Stimulated activated CD8-positive, alpha-beta memory T cell treated with anti-CD3 and anti-CD28 coated beads, Interleukin-15, amount 100 ng/mL, for 48 hours (primary cell): ENCODE data around the gene KCTD2.

Source experiments
- DNase-seq, 2 donors: peaks; one replicate each; pipeline ENCODE4 v3.0.0-alpha.2; 2020; ENCODE audit warnings: low read depth in 2 of 2

The KCTD2 gene

DNA sequence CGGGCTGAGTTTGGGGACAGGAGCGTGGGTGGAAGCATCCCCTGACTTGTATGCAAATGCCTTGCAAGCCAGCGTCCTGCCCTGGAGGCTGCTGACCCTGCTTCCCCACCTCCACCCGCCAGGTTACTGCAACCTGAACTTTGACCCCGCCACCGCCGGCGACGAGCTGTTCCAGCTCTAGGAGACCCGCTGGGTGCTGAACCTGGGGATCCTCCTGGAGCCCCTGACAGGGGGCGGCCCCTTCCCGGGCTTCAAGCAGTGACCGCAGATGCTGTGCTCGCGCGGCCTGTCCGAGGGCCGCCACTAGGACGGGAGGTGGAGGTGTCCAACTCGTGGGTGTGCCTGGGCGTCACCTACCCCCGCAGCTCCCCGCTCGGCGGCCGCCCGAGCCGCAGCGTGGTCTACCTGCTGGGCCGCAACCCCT is 30.1 kb downstream of the KCTD2 start:
- no peak for DNase-seq

- peak in 1 of 2 donors; percentile 47 for DNase-seq
Measured at GRCh38 chr17:75077496-75078283, 30.7 kb downstream of the KCTD2 start.

GRCh38 chr17:75078284-75079022 is 31.4 kb downstream of the KCTD2 start:
- no peak for DNase-seq

DNA sequence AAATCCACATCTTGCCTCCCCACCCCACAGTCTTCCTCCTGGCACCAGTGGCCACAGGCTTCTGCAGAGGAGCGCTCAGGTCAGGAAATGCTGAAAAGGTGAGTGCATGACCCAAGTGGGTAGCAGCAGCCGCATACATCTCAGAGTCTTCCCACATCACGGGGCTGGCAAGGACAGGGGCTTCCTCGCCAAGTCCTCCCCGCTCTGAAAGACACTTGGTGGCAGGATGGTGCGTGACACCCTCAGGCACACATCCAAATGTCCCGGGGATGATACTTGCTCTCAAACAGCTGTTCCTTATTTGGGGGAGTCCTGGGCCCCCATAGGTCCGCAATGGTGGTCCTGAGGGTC is 32.0 kb downstream of the KCTD2 start:
- no peak for DNase-seq

DNA sequence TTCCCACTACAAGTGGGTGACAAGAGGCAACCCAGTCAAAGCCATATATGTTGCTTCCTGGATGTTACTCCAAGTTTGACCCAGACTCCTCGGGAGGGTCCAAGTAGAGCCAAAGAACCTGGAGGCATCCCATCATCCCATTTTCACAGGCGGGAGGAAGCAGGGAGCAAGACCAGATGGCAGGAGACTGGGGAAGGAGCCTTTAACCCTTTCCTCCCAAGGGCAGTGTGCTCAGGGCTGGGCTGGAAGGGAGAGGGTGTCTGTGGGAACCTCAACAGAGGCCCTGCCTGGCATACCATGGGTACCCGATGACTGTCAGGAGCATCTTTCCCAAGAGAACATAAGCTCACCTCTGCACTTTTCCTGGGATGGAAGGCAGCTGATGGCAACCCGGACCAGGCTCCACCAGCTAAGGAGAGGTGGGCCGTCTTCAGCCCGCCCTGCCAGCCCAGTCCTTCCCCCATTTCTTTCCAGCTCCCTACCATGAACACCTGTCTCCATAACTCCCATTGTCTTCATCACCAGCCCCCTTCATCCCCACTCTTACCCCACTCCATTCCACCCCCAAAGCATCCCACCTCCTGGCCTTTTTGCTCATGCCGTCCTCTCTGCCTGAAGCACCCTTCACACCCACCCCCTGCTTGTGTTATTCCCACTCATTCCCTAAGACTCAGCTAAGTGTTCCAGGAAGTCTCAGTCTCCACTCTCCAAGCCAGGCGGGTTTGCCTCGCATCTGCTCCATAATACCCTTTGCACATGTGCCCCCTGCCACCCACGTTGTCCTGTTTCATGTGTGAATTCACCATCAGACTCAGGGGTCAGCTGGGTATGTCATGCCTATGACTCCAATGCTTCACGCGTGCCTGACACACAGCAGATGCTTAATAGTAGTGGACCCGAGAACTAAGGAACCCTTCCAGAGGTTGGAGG is 34.9 kb downstream of the KCTD2 start:
- DNase-seq = no peak

GRCh38 chr17:75082683-75083082 is 35.7 kb downstream of the KCTD2 start:
- DNase-seq = no peak

DNA sequence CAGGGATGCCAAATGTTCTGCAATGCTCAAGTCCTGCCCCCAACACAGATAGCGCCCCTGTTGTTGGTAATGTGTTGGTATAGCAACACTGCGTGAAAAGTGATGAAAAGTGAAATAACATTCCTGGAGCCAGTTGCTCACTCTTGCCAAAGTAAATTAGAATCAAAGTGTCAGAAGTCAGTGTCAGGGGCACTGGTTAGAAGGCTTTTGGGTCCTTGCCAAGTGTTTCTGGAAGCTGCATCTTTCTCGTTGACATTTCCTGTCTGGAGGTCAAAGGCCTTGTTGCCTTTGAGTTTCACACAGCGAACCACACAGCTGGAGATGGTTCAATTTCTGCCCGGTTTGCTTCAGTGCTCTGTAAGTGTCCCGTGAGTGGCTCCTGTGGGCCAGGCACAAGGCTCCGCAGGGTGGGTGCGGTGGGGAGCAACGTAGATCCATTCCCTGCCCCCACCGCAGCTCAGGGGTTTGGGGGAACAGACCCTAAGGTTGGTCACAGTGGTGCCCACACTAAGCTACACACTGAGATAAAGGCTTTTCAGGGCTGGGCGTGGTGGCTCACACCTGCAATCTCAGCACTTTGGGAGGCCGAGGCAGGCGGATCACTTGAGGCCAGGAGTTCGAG is 37.1 kb downstream of the KCTD2 start:
- DNase-seq = no peak

DNA sequence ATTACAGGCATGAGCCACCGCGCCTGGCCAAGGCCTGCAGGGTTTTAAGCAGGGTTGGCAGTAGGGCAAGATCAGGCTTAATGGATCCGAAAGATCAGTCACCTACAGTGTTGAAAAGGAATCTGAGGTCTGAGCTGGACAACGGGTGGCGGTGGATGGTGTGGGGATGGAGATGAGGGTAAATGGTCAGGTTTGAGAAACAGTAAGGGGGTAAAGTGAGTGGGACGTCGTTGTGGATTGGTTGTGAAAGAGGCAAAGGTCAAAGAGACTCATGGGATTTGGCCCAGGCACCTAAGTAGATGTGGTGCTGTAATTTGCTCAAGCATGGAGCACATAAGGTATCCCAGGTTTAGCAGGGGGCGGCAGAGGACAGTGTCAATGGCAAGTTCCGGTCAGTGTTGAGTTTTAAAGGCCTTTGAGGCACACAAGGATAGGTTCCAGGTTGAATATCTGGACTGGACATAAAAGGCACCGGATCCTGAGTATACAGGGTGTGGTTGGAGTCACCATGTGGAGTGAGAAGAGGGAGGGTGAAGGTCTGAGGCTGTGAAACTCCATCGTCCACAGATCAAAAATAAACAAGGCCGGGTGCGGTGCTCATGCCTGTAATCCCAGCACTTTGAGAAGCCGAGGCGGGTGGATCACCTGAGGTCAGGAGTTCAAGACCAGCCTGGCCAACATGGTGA is 39.6 kb downstream of the KCTD2 start:
- no peak for DNase-seq

DNA sequence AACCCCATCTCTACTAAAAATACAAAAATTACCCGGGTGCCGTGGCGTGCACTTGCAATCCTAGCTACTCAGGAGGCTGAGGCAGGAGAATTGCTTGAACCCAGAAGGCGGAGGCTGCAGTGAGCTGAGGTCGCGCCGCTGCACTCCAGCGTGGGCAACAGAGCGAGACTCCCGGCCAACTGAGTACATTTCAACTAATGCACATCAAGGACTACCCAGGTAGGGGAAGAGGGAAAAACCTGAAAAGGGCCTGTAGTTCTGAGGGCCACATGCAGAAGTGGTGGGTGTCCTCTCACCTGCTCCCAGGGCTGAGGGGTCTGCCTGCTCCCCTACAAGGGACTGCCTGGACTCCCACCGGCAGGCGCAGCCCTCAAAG is 40.1 kb downstream of the KCTD2 start:
- no peak for DNase-seq

DNA sequence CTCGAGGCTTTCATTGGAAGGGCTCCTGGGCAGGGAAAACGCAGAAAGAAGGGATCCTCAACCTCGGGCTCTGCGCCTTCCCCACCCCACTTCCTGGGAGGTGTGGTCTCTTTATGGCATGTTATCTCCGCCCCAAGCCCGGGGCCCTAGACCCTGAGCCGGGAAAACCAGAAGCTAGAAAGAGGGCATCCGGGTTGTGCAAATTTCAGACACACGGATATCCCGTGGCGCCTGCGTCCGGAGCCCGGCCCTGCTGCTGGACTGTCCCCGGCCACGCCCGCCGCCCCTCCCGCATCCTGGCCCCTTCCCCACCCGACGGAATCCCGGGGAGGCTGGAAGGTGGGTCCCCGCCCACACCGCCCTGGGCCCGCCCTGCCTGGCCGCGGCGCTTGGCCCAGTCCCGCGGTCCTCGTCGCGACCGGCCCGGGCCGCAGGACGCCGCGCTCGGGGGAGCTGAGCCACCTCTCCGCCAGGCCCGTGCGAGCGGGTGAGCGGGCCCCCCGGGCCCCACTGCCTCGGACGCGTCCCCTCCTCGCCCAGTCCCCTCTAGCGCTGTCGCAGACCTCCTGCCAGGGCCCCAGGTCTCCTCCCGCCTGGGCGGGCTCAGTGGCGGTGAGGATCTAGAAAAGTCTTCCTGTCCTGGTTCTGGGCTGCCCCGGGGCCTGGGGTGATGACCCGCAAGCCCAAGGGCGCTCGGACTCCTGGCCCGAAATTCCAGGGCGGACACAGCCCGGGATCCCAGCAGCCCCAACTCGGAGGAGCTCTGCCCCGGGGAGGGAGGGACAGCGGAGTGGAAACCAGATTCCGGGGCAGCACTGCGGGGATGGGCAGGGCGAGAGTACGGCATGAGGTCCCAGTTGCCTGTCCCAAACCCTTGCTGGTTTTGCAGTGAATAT is 40.8 kb downstream of the KCTD2 start, which contains the start of gene SLC16A5:
Gene SLC16A5 (plus strand): TSS at position 397 of the 896 bp plus-strand sequence. CDS start 5,683 bp downstream, outside the sequence.
- peak in 1 of 2 donors; percentile 15 for DNase-seq

- no peak for DNase-seq
Measured at GRCh38 chr17:75088465-75089417, 41.7 kb downstream of the KCTD2 start.

DNA sequence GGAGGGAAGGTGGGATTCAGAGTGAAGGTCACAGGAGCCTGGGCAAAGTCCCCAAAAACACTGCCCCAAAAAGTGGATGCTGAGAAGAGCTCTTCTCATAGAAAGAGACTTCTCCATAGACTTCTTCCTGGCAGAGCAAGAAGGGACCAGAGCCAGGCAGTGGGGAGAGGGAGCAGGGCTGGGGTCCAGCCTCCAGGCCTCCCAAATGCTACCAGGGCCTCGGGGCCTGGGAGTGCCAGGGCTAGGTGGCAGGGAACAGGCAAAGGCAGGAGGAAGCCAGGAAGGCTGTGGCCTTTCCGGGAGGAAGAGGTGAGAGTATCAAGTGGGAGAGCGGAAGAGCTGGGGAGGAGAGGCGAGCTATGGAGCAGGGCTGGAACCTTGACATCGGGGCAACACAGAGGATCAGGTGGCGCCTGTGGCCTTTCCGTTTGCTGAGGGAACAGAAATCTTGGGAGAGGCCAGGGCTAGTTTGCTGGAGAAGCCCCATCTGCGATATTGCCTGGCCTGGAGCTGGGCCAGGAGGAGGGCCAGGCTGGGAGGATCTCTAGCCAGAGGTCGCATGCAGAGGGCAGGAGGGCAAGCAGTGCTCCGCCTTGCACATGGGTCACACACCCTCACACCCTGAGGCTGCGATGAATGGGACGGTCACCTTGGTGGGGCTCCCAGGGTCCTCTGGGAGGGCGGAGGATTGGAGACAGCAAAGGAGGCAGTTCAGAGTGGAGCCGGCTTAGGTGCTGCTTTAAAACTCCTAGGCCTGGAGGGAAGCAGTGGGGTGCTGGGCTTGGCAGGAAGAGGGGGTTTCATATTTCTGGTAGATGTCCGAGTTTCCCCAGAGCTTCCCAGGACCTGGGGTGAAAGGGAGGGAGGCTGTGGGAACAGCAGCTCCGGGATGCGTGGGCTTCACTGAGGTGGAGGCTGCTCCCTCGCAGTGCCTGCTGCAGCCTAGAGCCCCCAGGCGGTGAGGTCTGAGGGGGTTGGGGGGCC is 44.1 kb downstream of the KCTD2 start:
- no peak for DNase-seq

DNA sequence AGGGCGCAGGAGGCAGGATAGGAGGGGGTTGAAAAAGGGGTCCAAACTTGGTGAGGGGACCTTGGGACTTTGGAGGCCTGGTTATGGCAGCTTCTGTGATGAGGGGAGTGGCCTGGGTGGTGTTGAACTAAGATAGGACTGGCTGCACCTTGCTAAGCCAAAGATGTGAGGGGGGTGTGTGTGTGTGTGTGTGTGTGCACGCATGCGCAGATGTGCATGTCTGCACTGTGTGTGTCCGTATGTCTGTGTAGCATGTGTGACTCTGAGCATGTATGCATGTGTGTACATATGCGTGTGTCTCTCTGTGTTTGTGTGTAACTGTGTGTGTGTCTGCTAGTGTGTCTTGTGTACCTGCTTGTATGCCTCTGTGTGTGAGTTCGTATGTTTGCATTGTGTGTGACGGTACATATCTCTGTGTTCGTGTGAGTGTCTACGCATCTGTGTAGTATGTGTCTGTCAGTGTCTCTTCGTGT is 44.9 kb downstream of the KCTD2 start:
- no peak for DNase-seq

DNA sequence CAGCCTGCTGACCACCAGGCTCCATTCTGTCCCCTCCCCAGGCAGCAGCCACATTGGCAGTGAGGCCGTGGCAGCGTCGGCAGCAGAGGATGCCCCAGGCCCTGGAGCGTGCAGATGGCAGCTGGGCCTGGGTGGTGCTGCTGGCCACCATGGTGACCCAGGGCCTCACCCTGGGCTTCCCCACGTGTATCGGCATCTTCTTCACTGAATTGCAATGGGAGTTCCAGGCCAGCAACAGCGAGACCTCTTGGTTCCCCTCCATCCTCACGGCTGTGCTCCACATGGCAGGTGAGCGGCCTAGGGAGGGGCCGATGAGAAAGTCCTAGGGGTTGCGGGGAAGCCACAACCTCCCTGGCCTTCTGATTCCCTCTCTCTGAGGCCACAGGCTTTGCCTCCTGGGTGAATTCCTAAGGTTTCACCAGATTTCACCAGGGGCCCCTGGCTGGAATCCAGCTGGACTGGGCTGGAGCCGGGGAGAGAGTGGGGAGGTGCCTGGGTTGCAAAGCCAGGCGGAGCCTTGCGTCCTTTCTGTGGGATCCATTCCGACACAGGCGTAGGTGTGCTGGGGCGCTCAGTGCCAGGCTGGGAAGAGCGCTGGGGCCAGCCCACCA is 46.6 kb downstream of the KCTD2 start:
- DNase-seq = no peak

- DNase-seq = no peak
Measured at GRCh38 chr17:75094871-75095399, 47.9 kb downstream of the KCTD2 start.

DNA sequence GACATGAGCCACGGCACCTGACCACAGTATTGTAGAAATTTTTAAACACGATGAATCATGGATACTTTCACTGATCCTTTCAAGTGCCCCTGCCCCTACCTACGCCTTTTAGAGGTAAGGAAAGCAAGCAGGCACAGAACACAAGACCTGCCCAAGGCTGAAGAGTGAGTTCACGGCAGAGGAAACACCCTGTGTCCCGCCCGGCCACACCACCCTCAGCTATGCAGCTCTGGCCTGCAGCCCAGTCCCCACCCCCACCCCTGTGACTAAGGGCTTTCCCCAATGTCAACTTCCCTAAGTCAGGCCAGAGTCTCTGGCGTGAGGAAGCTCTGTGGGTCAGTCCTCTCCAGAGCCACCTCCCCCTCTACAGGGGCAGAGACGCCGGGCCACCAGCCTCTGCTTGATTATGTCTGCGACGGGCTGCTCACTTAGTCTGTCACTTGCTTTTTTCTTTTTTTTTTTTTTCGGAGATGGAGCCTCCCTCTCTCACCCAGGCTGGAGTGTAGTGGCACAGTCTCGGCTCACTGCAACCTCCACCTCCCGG is 49.1 kb downstream of the KCTD2 start:
- no peak for DNase-seq
